K562 (cell line): ENCODE data around the gene IRF2BP2. TPM values are rescaled to one million over a fixed set of nuclear protein-coding genes. Genes with fewer than 3 reads are reported as not detected.

Source experiments
- DACH1 ChIP-seq: fragments of 450-650 bp; IDR thresholded peaks from 2 replicates; pipeline ENCODE4 v1.6.1; 2018; ENCODE audit not compliant: partially characterized antibody
- KLF6 ChIP-seq: fragments of 250-450 bp; sonication (Bioruptor Pico); IDR thresholded peaks from 2 replicates; pipeline ENCODE4 v1.4.0; 2020; ENCODE audit warnings: mild to moderate bottlenecking, moderate library complexity, borderline replicate concordance
- MEIS2 ChIP-seq: fragments of 450-650 bp; IDR thresholded peaks from 2 replicates; pipeline ENCODE4 v1.6.1; 2014; ENCODE audit warnings: mild to moderate bottlenecking; ENCODE audit not compliant: partially characterized antibody
- PKNOX1 ChIP-seq: fragments of 450-650 bp; IDR thresholded peaks from 2 replicates; pipeline ENCODE4 v1.6.1; 2016
- RBFOX2 ChIP-seq: fragments of 200-400 bp; formaldehyde crosslinking; IDR thresholded peaks from 2 replicates; pipeline ENCODE4 v1.6.1; 2017; ENCODE audit warnings: low read depth, mild to moderate bottlenecking, low read length, moderate library complexity
- SPI1 ChIP-seq: IDR thresholded peaks from 2 replicates; pipeline ENCODE4 v1.6.1; 2011; ENCODE audit warnings: low read depth, low read length, control low read depth, borderline replicate concordance
- TBP ChIP-seq: optimal IDR thresholded peaks from 2 replicates; pipeline ENCODE3; 2011; ENCODE audit warnings: low read depth, low read length, improper control_type of control experiment
- THRAP3 ChIP-seq: fragments of 450-650 bp; IDR thresholded peaks from 2 replicates; pipeline ENCODE4 v1.6.1; 2016; ENCODE audit warnings: mild to moderate bottlenecking, inconsistent platforms, borderline replicate concordance
- UBTF ChIP-seq, 2 experiments: IDR thresholded peaks; 2 replicates each; pipeline ENCODE4 v1.6.1; 2012; ENCODE audit warnings: improper control_type of control experiment in 2 of 2, low read depth in 2 of 2, low read length in 2 of 2, borderline replicate concordance in 1 of 2
- ZNF354B ChIP-seq: fragments of 250-450 bp; sonication (Bioruptor Pico); IDR thresholded peaks from 2 replicates; pipeline ENCODE4 v1.4.0; 2020
- ZNF592 ChIP-seq: fragments of 450-650 bp; IDR thresholded peaks from 2 replicates; pipeline ENCODE4 v1.6.1; 2017; ENCODE audit warnings: antibody characterized with exemption, mild to moderate bottlenecking
- polyA plus RNA-seq, 8 experiments: library from polyadenylated mRNA; depleted of rRNA in 4 of 8; stranded (reverse) in 5 of 8; unstranded in 3 of 8; fragments of >200 nt; fragmentation: Nextera tagmentation in 2 of 8; fragmentation: Illumina TruSeq in 1 of 8; extraction: Ambion mirVana in 2 of 8; extraction: Trizol in 1 of 8; gene quantifications; 2 replicates each; pipeline versions ENCODE4 v1.2.1 to v1.2.3, GENCODE V29; 2011 to 2014; ENCODE audit warnings: inconsistent platforms in 1 of 8, missing spikeins in 1 of 8
- total RNA-seq, 7 experiments: library from RNA; depleted of rRNA in 6 of 7; stranded (reverse); fragments of >200 nt in 6 of 7; fragmentation: Illumina TruSeq in 2 of 7; extraction: Trizol in 2 of 7; gene quantifications; 2 replicates each; pipeline versions ENCODE4 v1.2.1 to v1.2.3, GENCODE V29; 2011 to 2021; ENCODE audit warnings: low replicate concordance in 1 of 7
- TF ChIP-seq, protein P1 (sequence below), 2 experiments: fragments of 250-450 bp in 1 of 2; fragments of 450-650 bp in 1 of 2; sonication (Bioruptor Pico) in 1 of 2; IDR thresholded peaks; 2 replicates each; pipeline versions ENCODE4 v1.6.1 to v1.8.0; 2016 to 2021; ENCODE audit warnings: mild to moderate bottlenecking in 2 of 2, moderate library complexity in 2 of 2, missing compliant biosample characterization in 1 of 2, missing genetic modification characterization in 1 of 2
- TF ChIP-seq, protein P2 (sequence below), 2 experiments: fragments of 450-650 bp; conservative IDR thresholded peaks; 2 replicates each; pipeline ENCODE4 v1.6.1; 2017; ENCODE audit warnings: mild to moderate bottlenecking in 2 of 2, moderate library complexity in 2 of 2

IRF2BP2 gene
- total and polyA plus RNA-seq, 9 of the 15 experiments (the other 6 are each of a cell fraction or from before 2014, with no cell fraction given), result 7.7 to 68.6 (median 22.1) TPM

- TF ChIP-seq MEIS2 (peak; percentile 80), DACH1 (no peak), ZNF592 (peak; percentile 70), KLF6 (CRISPR knock-in tag) (peak; percentile 32; the same call in 1 of the 2 replicates), UBTF (IDR thresholded peaks at IDR 0.05; ENCODE audit: borderline replicate concordance in 1 of 2, low read depth in 2 of 2, low read length in 2 of 2) (no peak), SPI1 (no peak), TBP (no peak), ZNF354B (CRISPR knock-in tag) (no peak), THRAP3 (no peak), PKNOX1 (peak; percentile 52; the same call in 1 of the 2 replicates), RBFOX2 (no peak)
- TF ChIP-seq, protein P1, sequence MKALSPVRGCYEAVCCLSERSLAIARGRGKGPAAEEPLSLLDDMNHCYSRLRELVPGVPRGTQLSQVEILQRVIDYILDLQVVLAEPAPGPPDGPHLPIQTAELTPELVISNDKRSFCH (CRISPR knock-in tag; IDR thresholded peaks at IDR 0.05), result no peak
- TF ChIP-seq, protein P1 (tag; IDR thresholded peaks at IDR 0.05), result 0 out of 2 replicates have a peak, but pooled peaks have one; percentile 41
- TF ChIP-seq, protein P2, sequence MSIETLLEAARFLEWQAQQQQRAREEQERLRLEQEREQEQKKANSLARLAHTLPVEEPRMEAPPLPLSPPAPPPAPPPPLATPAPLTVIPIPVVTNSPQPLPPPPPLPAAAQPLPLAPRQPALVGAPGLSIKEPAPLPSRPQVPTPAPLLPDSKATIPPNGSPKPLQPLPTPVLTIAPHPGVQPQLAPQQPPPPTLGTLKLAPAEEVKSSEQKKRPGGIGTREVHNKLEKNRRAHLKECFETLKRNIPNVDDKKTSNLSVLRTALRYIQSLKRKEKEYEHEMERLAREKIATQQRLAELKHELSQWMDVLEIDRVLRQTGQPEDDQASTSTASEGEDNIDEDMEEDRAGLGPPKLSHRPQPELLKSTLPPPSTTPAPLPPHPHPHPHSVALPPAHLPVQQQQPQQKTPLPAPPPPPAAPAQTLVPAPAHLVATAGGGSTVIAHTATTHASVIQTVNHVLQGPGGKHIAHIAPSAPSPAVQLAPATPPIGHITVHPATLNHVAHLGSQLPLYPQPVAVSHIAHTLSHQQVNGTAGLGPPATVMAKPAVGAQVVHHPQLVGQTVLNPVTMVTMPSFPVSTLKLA (conservative IDR thresholded peaks at IDR 0.05), result peak in 1 of 2 experiments; percentile 40; a peak in 2 of 4 replicates
Measured at GRCh38 chr1:234583755-234584419, 26.1 kb downstream of the IRF2BP2 start (continued).
